T1000 (cell line): ENCODE data around the gene POMGNT2.

Source experiments
- DNase-seq: peaks from one replicate; lab custom pipeline; 2025; ENCODE audit warnings: mixed read lengths; lab: John Stamatoyannopoulos, UW

Gene POMGNT2

DNA sequence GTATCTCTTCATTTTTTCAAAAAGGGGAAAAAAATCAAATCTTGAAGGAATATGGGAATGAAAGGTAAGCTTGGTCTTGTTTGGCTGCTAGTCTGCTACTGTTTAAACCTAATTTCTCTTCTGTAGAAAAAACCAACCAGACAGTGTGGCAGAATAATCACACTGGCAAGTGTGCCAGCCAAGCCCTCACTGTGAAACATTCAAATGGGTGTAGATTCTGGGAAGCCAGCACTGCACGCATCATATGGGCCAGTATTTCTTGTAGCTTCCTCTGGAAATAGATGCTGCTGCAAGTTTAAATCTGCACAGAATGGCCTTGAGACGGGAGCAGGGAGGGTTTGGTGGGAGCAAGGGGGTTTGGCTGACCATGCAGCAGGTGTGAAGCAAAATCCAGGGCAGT is 62.1 kb downstream of the POMGNT2 start:
- DNase-seq, result no peak

DNA sequence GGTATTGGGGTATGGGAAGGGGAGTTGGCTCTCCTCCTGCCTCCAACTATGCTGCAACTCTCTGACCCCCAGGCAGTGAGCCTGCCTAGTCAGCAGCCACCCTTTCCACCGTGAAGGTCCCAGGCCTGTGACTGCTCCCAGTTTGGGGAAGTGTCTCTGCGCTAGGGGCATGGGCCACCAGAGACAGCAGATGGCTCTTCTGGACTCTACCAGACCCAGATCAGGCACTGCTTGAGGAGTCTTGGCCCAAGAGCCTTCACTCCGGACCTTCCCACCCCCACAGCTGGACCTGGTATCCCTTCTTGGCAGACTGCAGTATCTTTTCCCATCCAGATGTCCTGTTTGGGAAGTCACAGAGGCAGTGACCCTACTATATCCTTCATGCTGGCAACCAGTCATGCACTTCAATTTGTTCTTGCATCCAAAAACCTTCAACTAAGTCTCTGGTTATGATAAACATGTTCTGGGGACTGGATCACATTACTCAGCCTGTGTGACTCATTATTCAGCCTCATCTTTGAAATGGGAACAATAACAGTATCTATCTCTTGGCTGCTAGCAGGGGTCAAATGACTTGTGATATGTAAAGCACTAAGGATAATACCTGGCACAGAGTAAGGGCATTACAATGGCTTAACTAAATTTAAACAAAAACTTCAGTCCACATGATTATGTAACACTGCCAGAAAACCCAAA is 62.7 kb downstream of the POMGNT2 start:
- no peak for DNase-seq

DNA sequence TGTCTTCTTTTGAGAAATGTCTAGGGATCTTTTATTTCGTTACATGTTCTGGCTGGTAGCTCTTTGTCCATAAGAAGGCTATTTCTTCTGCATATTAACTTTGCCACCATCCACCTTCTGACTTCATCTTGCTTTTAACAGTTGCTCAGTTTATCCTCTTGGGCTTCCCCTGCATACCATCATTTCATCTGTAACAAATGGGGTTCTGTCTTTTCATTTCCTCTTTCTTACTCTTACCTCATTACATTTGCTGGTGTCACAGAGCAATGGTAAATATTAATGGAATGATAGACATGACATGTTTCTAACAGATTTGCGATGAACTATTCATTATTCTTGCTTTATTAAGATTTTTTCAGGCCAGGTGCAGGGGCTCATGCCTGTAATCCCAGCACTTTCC is 64.4 kb downstream of the POMGNT2 start:
- no peak for DNase-seq

DNA sequence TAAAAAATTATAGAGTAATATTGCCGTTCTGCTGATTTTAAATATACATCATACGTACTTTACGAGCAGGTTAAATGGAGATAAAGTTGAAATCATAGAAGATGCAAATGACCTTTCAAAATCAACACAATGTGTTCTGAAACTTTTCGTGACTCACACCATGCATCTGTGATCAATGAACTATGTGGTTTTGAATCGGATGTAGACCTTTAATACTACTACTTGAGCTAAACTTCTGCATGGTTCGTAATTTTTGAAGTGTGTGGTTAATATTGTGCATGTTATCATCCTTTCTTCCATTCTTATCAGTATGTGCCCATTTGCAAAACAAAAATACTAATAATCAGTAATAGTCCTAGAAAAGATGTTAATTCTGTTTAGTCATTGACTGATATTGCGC is 67.9 kb downstream of the POMGNT2 start:
- DNase-seq, result no peak

DNA sequence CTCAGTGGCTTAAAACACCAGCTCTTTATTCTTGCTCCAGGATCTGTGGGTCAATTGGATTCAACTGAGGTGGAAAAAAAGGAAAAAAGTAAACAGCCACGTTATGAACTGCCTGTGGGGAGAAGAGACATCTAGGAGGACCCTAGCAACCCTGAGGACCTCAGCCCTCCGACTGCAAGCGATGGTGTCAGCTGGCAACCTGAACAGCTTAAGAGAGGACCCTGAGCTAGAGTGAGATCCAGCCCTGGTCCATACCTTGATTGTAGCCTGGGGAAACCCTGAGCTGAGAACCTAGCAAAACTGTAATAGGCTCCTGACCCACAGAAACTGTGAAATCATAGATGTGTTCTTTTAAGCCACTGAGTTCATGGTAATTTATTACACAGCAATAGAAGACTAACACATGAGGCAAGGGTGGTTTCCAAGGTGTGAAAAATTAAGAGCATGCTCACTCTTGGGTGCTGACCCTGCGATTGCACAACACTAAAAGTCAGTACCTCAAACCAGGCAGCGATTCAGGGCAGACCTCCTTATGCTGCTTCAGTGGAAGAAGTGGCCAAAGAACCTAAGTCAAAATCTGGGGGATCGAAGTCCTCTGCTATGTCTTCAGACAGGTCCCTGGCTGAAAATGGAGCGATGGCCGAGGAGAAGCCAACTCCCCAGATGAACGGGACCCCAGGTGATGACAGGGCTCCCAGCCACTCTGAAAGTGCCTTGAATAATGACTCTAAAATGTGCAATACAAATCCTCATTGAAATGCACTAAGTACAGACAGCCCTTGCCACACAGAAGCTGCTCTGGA is 69.1 kb downstream of the POMGNT2 start:
- no peak for DNase-seq

DNA sequence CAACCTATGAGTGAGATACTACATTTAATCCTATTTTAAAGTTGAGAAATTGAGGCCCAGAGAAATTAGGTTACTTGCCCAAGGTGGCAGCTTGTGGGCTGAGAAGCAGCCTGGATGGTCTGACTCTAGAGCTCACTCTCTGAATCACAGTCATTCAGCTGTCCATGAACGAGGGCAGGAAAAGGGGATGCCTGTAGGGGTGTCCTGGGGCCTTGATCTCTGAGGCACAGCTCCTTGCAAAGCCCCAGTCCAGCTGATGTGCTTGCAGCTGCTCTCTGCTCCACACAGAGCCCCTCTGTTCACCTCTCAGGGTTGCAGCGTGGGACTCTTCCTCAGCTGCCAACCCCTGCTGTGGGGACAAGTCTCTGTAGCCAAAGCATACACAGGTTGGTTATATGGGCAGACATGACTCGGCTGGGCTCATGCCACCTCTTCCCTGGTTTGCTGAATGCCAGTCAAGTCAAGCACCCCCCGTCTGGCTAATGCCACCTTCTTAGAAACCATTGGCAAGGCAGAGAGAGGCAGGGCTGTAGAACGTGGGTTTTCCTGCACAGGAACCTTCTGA is 70.0 kb downstream of the POMGNT2 start:
- DNase-seq, result no peak

DNA sequence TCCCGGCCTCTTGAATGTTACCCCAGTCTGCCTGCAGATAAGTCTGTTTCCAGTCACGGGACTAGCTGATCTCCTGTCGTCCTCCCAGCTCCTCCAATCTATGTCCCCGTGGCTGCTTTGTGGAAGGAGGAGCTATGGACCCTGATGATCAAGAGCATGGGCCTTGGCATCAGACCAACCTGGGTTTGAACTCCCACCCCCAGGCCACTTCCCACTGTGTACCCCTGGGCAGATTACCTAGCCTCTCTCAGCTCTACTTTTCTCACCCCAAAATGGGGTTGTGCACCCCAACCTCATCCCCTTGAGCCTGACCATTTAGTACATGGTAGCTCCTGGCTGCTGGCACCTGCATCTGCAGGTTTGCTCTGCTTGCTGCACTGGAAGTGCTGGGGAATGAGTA is 71.0 kb downstream of the POMGNT2 start:
- no peak for DNase-seq

DNA sequence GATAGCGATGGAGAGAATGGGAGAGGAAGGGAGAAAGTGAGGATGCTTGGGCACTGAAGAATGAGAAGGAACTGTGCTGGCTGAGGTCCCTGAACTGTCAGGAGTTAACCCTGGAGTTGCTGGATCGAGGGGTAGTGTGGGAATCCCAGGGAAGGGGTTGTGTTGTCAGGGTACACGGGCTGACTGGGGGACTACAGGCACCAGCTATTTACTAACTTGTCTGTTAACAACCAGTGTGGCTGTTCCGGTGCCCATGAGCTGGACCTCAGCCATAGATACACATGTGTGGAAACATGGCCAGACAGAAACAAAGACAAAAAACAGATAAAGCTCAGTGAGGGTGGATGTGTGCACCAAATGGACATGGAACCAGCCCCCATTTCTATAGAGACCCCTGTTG is 71.7 kb downstream of the POMGNT2 start:
- no peak for DNase-seq

DNA sequence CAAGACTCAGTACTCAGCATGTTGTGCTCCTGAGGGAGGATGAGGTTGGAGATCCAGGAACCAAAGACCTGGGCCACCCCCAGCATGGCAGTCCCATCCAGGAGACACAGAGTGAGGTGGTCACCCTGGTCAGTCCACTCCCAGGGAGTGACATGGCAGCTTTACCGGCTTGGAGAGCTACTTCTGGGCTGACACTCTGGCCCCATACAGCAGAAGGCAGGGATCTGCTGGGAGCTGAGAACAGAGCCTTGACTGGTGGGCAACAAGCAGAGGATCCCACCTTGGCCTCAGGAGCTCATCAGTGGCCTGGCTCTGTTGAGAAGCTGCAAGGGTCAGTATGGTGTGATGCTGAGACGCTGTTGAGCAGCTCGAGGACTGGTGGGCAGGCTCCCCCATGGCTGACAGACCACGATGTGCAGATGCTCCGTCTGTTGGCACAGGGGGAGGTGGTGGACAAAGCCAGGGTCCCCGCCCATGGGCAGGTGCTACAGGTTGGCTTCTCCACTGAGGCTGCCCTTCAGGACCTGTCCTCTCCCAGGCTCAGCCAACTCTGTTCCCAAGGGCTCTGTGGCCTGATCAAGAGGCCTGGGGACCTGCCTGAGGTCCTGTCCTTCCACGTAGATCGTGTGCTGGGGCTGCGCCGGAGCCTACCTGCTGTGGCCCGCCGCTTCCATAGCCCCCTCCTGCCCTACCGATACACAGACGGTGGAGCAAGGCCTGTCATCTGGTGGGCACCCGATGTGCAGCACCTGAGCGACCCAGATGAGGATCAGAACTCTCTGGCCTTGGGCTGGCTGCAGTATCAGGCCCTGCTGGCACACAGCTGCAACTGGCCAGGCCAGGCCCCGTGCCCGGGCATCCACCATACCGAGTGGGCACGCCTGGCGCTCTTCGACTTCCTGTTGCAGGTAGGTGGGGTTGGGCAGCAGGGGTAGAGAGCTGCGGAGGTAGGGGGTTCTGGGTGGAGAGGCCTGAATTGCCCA is 72.9 kb downstream of the POMGNT2 start:
- DNase-seq, result no peak

DNA sequence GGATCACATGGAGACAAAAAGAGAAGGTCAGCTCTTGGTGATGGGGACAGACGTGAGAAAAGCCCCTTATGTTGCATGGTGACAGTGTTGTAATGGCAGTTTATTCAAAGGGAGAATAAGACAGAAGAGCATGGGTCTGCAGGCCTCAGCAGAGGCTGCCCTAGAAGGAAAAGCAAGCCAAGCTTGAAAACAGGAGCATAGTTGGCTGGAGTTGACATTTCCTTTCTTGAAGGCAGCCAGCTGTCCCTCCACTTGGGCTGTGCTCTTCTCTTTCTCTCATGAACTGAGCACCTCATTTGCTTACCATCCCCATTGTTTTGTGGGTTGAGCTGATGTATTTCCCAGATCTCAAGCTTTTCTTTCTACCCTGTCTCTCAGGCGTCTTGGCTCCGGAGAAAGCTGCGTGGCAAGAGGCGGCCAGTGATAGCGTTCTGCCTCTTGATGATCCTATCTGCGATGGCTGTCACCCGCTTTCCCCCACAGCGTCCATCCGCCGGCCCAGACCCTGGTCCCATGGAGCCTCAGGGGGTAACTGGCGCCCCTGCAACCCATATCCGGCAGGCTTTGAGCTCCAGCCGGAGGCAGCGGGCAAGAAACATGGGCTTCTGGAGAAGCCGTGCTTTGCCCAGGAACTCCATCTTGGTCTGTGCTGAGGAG is 73.9 kb downstream of the POMGNT2 start:
- DNase-seq, result no peak

DNA sequence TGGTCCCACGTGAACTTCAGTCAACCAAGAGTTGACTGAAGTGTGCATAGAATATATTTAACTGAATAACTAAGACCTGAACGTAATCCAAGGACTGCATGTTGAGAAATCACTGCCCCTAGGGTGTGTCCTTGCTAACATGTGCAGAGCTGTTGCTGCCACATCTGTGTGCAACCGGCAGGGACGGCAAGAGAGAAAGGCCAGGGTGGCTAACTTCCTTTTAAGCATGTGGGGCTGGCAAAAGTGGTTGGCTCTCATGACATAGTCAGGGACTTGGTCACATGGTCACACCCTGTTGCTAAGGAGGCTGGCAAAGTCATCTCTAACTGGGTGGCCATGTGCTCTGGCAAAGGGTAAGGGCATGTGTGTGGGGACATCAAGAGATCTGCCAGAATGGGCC is 74.4 kb downstream of the POMGNT2 start:
- no peak for DNase-seq

DNA sequence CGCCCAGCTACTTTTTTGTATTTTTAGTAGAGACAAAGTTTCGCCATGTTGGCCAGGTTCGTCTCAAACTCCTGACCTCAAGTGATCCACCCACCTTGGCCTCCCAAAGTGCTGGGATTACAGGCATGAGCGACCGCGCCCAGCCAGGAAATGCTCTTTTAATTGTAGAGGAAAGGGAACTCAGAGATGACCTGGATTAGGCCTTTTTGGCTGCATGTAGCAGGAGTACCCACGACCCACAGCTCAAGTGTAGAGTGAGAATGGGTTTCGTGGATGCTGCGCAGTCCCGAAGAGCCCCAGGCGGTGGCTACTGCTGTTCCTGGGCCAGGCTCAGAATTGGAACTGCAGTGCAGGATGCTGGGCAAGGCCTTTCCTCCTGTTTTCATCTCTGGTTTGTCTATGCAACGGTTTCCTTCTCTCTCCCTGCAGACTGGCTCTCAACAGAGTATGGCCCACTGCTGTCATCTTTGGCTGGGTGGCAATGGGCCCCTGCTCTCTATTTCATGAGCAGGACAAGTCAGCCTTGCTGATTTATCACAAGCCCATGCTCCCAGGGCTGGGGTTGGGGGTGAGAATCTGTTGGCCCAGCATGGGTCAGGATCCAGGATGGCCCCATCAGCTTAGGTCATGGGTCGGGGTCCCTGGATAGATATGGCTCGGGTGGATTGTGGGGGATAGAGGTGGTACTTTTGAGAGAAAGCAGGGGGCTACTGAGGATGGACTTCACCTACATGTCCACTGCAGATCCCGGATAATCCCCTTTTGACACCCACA is 75.5 kb downstream of the POMGNT2 start:
- no peak for DNase-seq
